BE2C (cell line): ENCODE measurements around the gene SLC25A21.
"Not testable (repeated sequence)": the region's sequence is repeated elsewhere in the genome, so short reads cannot be mapped to it uniquely, and the experiment has no call there.

ENCODE experiments used
- DNase-seq: peaks from one replicate; pipeline ENCODE4 v3.0.0-alpha.2; 2020
- H3K27me3 ChIP-seq: fragments of 250-450 bp; sonication (Bioruptor Pico); 2 replicates; pipeline ENCODE4 v1.5.1; 2020; ENCODE audit warnings: mild to moderate bottlenecking
- H3K36me3 ChIP-seq: fragments of 250-450 bp; sonication (Bioruptor Pico); 2 replicates; pipeline ENCODE4 v1.5.1; 2020; ENCODE audit warnings: mild to moderate bottlenecking
- H3K4me1 ChIP-seq: fragments of 250-450 bp; sonication (Bioruptor Pico); 2 replicates; pipeline ENCODE4 v1.5.1; 2020
- H3K4me3 ChIP-seq: 2 replicates; pipeline ENCODE4 v1.5.1; 2011; ENCODE audit warnings: low read depth, low read length
- H3K9me3 ChIP-seq: fragments of 250-450 bp; sonication (Bioruptor Pico); 2 replicates; pipeline ENCODE4 v1.5.1; 2020
- CTCF ChIP-seq: IDR thresholded peaks from 2 replicates; pipeline ENCODE4 v1.5.1; 2012; ENCODE audit warnings: mild to moderate bottlenecking, low read depth, low read length

Gene SLC25A21

DNA sequence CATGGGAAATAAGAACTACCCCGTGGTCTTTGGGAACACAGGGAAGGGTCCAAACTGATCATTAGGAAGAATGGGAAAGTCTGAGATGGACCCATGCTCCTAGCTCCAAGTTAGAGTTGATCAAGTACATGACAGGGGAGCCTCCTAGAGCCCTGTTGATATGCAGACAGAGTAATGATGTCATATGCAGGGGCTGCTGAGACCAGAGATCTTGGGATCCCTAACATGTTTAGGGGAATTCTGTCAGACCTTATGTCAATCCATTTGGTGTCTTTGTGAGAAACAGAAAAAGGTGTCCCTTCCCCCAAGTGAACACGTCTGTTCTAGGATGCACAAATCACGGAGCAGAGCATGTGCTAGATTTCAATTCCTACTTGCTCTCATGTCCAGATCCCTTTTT is 6.6 kb downstream of the SLC25A21 start:
- Histone ChIP-seq H3K4me1 (no peaks in the 10 kb centered on the region), H3K4me3 (no peak overlapping the region), H3K9me3 (no peaks in the 10 kb centered on the region), H3K36me3 (no peaks in the 10 kb centered on the region), H3K27me3 (peaks cover 12% of the 10 kb centered on the region; the same call in 1 of the 2 replicates)
- no peak for DNase-seq
- TF ChIP-seq CTCF: no peak

DNA sequence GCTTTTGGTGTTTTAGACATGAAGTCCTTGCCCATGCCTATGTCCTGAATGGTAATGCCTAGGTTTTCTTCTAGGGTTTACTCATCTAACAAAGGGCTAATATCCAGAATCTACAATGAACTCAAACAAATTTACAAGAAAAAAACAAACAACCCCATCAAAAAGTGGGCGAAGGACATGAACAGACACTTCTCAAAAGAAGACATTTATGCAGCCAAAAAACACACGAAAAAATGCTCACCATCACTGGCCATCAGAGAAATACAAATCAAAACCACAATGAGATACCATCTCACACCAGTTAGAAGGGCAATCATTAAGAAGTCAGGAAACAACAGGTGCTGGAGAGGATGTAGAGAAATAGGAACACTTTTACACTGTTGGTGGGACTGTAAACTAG is 10.1 kb downstream of the SLC25A21 start:
- H3K4me3 ChIP-seq, H3K9me3 ChIP-seq, H3K36me3 ChIP-seq, H3K4me1 ChIP-seq, DNase-seq: not testable (repeated sequence)
- peaks cover 12% of the 10 kb centered on the region; the same call in 1 of the 2 replicates for H3K27me3 ChIP-seq

- Histone ChIP-seq H3K27me3 (no peaks in the 10 kb centered on the region), H3K9me3 (no peaks in the 10 kb centered on the region), H3K36me3 (no peaks in the 10 kb centered on the region), H3K4me3 (no peak overlapping the region), H3K4me1 (no peaks in the 10 kb centered on the region)
- no peak for TF ChIP-seq CTCF
- no peak for DNase-seq
These were observed 14.4 kb downstream of the SLC25A21 start for GRCh38 chr14:37157987-37158386.

DNA sequence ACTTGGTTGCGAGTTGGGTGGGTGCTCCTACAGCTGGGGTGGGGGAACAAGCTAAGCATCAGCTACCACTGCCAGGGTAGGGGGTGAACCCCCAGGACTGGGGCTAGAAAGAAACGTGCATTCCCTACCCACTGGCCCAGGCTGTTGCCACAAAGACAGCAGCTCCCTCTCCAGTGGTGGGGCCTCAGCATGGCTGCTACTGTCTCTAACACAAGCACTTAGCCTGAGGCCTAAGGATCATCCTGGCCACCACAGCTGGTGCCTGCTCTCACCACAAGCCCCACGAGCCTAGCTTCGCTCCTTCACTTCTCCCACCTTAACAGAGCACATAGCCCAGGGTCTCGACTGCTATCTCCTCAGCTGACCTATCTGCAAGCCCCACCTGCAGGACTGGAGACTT is 18.9 kb downstream of the SLC25A21 start:
- Histone ChIP-seq H3K4me3 (no peak overlapping the region), H3K9me3 (no peaks in the 10 kb centered on the region), H3K27me3 (no peaks in the 10 kb centered on the region), H3K36me3 (no peaks in the 10 kb centered on the region), H3K4me1 (no peaks in the 10 kb centered on the region)
- DNase-seq: no peak
- no peak for TF ChIP-seq CTCF

DNA sequence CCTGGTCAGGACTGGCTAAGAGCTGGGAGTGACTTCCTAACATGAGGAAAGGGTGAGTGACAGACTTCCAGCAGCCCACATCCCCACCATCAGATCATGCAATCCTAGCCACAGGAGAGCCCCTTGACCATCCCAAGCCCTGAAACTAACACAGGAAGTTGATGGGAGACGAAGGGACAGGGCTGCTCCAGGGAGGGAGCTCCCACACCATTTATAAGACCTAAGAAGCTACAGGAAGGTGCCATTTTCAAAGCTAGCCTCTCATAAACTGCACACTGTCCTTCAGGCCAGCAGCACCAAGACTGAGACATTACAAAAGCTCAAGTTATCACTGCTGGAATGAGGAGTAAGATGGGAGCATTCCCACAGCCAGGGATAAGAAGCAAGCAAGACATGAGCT is 19.4 kb downstream of the SLC25A21 start:
- DNase-seq: no peak
- TF ChIP-seq CTCF: no peak
- Histone ChIP-seq H3K36me3 (no peaks in the 10 kb centered on the region), H3K4me3 (no peak overlapping the region), H3K4me1 (no peaks in the 10 kb centered on the region), H3K27me3 (no peaks in the 10 kb centered on the region), H3K9me3 (no peaks in the 10 kb centered on the region)

GRCh38 chr14:37150414-37150813 is 22.0 kb downstream of the SLC25A21 start:
- H3K27me3 ChIP-seq: no peaks in the 10 kb centered on the region
- H3K4me3 ChIP-seq: no peak overlapping the region
- no peaks in the 10 kb centered on the region for H3K9me3 ChIP-seq
- no peaks in the 10 kb centered on the region for H3K4me1 ChIP-seq
- H3K36me3 ChIP-seq: no peaks in the 10 kb centered on the region
- peak; percentile 65 for TF ChIP-seq CTCF
- DNase-seq: no peak

DNA sequence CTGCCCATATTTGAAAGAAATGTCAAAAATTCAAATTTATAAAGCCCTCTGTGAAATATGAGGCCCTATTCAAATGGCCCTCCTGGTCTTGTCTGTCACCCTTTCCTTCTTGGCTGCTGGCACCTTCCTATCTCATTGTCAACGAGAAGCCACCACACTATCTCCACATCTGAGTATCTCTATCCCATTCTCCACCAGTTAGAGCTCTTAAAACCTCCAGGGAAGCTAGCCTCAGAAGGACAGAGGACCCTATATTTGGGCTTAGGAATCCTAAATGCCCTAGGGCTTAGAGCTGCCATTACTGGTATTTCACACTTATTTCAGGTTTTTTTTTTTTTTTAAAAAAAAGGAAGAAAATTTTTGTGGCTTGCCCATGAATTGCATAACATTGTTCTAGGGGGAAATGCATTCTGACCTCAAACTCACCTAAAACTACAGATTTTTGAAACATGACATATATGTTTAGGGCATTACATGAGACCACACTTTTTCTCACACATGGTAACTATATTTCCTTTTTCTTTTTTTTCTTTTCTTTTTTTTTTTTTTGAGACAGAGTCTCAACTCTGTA is 25.0 kb downstream of the SLC25A21 start:
- Histone ChIP-seq H3K4me1 (no peaks in the 10 kb centered on the region), H3K36me3 (no peaks in the 10 kb centered on the region), H3K4me3 (no peak overlapping the region), H3K27me3 (peaks cover 4% of the 10 kb centered on the region; the same call in 1 of the 2 replicates), H3K9me3 (no peaks in the 10 kb centered on the region)
- TF ChIP-seq CTCF: no peak
- no peak for DNase-seq

- not testable (repeated sequence) for H3K4me3 ChIP-seq, H3K36me3 ChIP-seq, DNase-seq, H3K4me1 ChIP-seq, H3K9me3 ChIP-seq, H3K27me3 ChIP-seq
These were observed 26.0 kb downstream of the SLC25A21 start for GRCh38 chr14:37146438-37146837.
